GM18861 (cell line): ENCODE data around the gene ALG2.
"Not testable (repeated sequence)": the region's sequence is repeated elsewhere in the genome, so short reads cannot be mapped to it uniquely, and the experiment has no call there.

Experiments
- ATAC-seq: cut with Tn5 transposase; IDR thresholded peaks from one replicate; pipeline ENCODE4 v1.9.1; 2021; ENCODE audit not compliant: unreplicated experiment

ALG2 gene

GRCh38 chr9:99197124-99197630, 24.6 kb downstream of the ALG2 start:
- ATAC-seq, result no peak

GRCh38 chr9:99196484-99196883, 25.3 kb downstream of the ALG2 start:
- not testable (repeated sequence) for ATAC-seq

- ATAC-seq, result no peak
Measured at GRCh38 chr9:99193466-99193821, 28.3 kb downstream of the ALG2 start.

DNA sequence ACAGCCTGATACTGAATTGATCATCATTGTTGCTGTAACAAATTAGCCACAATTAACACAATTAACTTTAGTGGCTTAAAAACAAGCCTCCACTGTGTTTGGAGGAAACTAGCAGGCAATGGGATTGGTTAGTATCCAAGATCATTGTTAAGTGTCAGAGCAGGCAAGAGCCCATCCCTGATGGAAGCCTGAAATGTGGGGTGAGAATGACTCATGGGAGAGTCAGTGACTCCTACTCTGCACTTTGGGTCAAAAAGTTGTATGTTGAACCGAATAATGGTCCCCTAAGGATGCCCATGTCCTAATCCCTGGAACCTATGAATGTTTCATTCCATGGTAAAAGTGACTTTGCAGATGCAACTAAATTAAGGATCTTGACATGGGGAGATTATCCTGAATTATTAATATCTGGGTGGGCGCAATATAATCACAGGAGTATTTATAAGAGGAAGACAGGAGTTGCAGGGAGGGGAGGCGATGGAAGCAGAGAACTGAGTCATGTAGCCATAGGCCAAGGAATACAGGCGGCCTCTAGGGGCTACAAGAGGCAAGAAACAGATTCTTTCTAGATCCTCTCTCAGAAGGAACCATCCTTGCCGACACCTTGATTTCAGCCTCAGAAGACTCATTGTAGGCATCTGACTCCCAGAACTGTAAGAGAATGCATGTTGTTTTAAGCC, 28.8 kb downstream of the ALG2 start:
- no peak for ATAC-seq

DNA sequence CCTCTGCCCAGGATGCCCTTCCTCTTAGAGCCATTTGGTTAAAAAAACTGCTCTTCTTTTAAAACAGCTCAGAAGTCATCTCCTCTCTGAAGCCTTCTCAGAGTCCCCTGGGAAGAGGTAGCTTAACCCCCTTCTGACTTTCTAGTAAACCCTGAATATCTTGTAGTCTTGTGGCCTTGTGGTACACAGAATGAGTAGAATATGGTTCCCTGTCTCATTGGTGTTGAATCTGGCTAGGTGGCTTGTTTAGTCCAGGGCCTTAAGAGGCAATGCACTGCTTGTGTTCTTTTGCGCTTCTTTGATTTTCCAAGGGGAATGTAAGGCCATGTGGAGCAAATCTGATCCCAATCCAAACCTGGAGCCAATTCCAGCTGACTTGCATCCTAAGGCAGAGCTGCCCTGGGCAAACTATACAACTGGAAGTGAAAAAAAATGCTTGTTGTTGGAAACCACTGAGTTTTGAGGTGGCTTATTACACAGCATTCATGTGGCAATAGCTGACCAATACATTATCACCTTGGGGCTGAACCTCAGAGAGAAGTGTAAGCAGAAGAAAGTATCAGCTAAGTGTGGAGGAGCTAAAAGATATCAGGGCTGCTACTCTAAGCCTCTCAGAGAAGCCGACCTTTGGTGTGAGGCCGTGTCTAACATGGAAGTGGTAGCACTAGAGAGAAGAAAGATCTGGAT, 31.0 kb downstream of the ALG2 start:
- no peak for ATAC-seq

DNA sequence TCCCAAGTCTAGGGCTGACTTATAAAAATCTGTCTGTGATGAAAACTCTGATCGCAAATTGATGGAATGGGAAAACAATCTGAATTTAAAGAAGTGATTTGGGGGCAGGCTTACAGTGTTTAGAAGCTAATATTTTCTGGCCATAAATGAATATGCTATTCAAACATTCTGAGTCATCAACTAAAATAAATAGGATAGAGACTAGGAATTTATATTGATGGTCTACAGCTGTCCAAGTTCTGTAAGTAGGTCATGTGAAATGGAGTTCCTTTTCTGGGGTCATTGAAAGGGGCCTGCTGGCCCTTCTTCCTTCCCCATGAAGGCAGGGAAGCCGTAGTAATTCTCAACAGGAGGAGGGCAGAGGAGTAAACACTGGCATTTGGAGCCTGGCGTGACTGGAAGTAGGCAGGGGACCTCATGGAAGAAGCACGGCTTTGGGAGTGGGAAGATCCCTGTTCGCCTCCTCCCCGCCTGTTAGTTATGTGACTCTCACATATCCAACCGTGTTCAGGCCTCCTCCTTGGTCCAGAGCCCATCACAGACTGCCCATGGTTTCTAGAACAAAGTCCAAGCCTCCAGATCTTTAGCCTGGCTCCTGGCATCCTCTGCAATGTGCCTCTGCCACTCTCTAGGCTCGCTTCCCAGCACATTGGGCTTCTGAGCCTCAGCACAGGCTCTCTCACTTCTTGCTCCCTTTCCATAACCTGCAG, 31.7 kb downstream of the ALG2 start:
- no peak for ATAC-seq

DNA sequence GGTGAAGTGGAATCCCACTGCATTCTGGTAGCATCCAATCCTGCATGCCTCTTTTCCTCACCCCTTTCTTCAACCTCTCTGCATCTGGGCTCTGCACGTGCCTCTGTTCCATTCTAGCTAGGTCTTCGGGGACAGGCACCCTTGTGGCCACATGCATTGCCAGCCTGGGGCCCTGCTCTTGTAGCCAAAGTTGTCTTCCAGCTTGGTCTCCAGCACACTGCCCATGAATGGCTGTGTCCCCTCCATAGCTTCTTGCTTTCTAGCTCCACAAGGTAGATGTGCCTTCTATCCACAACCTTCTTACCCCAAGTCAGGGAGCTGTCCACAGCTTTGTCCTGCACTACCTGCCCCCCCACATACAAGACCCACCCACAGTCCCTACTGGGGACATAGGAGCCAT, 32.6 kb downstream of the ALG2 start:
- no peak for ATAC-seq

GRCh38 chr9:99187311-99187710, 34.4 kb downstream of the ALG2 start:
- ATAC-seq, result no peak

DNA sequence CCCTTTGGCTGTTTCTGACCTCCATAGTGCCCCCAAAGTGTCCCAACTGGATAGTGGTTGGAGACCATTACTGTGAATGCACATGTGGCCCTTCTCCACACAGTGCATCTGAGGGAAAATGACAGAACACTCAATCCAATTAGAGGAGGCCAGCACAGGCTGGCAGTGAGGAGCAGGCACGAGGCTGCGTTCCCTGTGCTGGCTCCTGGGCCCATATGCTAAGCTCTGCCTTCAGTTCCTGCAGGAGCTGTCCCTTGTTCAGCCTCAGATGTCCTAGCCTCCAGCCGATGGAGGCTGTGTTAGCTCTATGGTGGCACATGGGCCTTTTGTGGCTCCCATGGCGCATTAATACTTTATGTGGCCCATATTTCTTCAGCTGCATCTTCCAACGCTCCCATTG, 35.8 kb downstream of the ALG2 start:
- no peak for ATAC-seq

- ATAC-seq, result no peak
Measured at GRCh38 chr9:99185348-99185632, 36.5 kb downstream of the ALG2 start.

GRCh38 chr9:99184475-99185347, 37.0 kb downstream of the ALG2 start:
- ATAC-seq, result peak; percentile 47

DNA sequence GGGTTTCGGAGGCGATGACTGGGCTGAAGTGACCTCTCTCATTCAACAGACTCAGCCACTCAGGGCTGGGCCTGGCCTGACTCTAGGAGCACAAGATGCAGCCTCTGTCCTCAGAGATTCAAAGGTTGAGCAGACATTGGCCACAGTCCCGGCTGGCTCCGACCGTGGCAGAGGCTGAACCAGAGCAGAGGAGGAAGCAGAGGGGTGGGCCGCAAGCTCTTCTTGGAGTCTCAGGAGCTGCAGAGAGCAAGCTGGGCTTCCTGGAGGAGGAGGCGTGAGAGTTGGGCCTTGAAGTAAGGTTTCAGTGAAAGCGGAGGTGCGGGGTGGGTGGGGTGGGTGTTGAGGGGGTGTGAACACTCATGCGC, 37.6 kb downstream of the ALG2 start:
- no peak for ATAC-seq

- no peak for ATAC-seq
Measured at GRCh38 chr9:99183616-99184015, 38.1 kb downstream of the ALG2 start.

DNA sequence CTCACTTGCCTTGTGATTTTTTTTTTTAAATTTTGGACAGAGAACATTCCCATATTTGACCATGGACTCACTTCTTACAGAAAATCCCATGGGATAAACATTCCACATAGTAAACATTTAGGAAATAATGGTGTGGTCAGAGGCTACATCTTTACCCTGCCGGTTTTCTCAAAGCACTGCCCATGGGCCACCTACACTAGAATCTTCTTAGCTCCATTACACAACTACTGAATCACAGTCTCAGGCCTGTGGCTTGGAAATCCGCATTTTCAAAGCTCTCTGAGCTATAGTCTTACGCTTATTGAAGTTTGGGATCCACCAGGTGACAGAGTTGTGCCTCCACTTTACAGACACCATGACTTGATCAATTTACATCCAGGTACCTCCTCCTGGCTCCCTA, 39.4 kb downstream of the ALG2 start:
- no peak for ATAC-seq

DNA sequence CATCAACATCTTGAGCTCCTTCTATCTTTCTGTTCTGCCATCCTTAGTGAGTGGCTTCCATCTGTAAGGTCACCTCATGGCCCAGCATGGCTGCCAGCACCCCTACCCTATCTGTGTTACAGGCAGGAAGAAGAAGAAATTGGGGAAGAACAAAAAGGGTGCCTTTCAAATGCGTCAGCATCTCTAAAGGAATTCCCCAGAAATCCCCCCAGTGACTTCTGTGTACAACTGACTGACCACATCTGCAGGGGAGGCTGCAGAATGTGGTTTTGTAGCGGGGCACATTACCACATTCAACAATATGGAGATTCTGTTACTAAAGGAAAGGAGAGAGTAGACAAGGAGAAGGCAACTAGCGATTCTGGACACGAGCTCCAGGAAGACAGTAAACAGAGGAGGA, 40.1 kb downstream of the ALG2 start:
- ATAC-seq, result no peak

GRCh38 chr9:99181206-99181605, 40.5 kb downstream of the ALG2 start:
- no peak for ATAC-seq

DNA sequence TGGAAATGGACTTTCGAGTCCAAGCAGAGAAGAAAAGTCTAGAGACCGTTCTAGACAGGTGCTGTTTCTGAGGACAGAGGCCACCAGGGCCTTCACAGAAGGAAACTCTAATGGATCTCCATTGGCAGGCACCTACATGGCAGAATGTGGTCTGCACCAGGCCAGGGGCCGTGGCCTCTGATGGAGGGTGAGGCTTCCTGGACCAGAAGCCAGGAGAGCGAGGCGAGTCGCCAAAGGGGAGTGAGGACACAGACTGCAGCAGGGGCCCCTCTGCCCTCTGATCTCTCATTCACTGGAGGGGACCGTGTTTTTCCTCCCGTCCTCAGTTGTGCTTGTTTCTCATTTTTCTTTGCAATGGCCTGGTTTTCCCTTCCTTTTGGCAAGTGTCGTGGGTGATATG, 41.1 kb downstream of the ALG2 start:
- ATAC-seq, result no peak

DNA sequence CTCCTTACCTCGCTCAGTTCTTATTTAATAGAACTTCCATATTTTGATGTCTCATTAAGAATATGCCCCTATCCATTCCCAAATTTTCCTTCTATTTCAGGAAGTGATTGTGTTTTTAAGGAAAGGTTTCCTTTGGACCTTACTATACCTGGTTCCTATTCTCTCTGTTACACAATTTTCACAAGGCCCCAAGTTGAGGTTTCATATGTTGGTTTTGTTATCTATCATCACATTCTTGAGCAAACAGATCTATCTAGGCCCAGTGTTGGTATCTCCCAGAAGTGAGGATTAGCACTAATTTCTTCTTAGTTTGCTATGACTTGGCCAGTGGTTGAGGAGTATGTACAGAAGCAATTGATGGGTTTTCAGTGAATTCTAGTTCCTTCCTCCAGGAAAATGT, 41.5 kb downstream of the ALG2 start:
- ATAC-seq, result peak; percentile 34

- no peak for ATAC-seq
Measured at GRCh38 chr9:99178912-99179872, 42.5 kb downstream of the ALG2 start.
